Testis (tissue), 3 donors: Measurements from ENCODE around the gene TMEM114. TPM values are rescaled to one million over a fixed set of nuclear protein-coding genes. Genes with fewer than 3 reads are reported as not detected.

Experiments
- DNase-seq: peaks from one replicate; pipeline ENCODE4 v3.0.0-alpha.2; 2019
- H3K27ac ChIP-seq, 2 donors: fragments of 200-600 bp; sonication (generic); one replicate each; pipeline ENCODE4 v1.5.1; 2019
- H3K27me3 ChIP-seq: fragments of 200-600 bp; sonication (generic); one replicate; pipeline ENCODE4 v1.5.1; 2019
- H3K36me3 ChIP-seq: fragments of 200-600 bp; sonication (generic); one replicate; pipeline ENCODE4 v1.5.1; 2017; ENCODE audit warnings: low read depth; ENCODE audit errors: missing control alignments
- H3K4me1 ChIP-seq: fragments of 200-600 bp; sonication (generic); one replicate; pipeline ENCODE4 v1.5.1; 2019
- H3K4me3 ChIP-seq, 2 donors: fragments of 200-600 bp; sonication (generic); one replicate each; pipeline ENCODE4 v1.5.1; 2017 to 2019
- H3K9me3 ChIP-seq: fragments of 200-600 bp; sonication (generic); one replicate; pipeline ENCODE4 v1.5.1; 2017
- CTCF ChIP-seq, 3 experiments: fragments of 450-650 bp in 2 of 3; fragments of 200-600 bp in 1 of 3; sonication (generic) in 1 of 3; IDR thresholded peaks; one replicate each; pipeline ENCODE4 v1.5.1; 2016 to 2019; ENCODE audit warnings: antibody characterized with exemption in 3 of 3, mild to moderate bottlenecking in 2 of 3, moderate library complexity in 1 of 3
- POLR2A ChIP-seq: fragments of 450-650 bp; IDR thresholded peaks from one replicate; pipeline ENCODE4 v1.6.1; 2017; ENCODE audit warnings: antibody characterized with exemption, mild to moderate bottlenecking, moderate library complexity
- WGBS, 2 donors: methylation state at CpG; one replicate each; pipeline ENCODE4 v1.1.5; 2018; 5-methylcytosine and 5-hydroxymethylcytosine counted together
- intact Hi-C: fragments of 100-400 bp; cut with DNase I; formaldehyde crosslinking; loops from one replicate; pipeline ENCODE4 v1.15.1; 2023; ENCODE audit warnings: low total_unique reads
- polyA plus RNA-seq: library from polyadenylated mRNA; stranded (reverse); fragments of 350-450 nt; fragmentation: Illumina TruSeq; extraction: RNeasy Lipid Tissue Mini Kit (QIAGEN cat#74804); gene quantifications from one replicate; pipeline ENCODE4 v1.2.3, GENCODE V29; 2014; ENCODE audit warnings: low read depth, low replicate concordance; ENCODE audit not compliant: insufficient read depth
- total RNA-seq, 2 donors: library from RNA; depleted of rRNA; stranded (reverse); fragments of >200 nt; gene quantifications; one replicate each; pipeline ENCODE4 v1.2.3, GENCODE V29; 2016

The TMEM114 gene
- total and polyA plus RNA-seq, 3 donors from 2014 or later = not detected

- TF ChIP-seq POLR2A (no peak), CTCF (IDR thresholded peaks at IDR 0.05) (no peak)
- WGBS, 2 donors = 73 to 74% methylated on average over 5 of the region's 5 CpGs
Measured at GRCh38 chr16:8544406-8544805, 45.9 kb downstream of the TMEM114 start.

GRCh38 chr16:8543258-8543657 is 47.1 kb downstream of the TMEM114 start:
- Histone ChIP-seq H3K4me3 (no peak overlapping the region), H3K36me3 (no peaks in the 10 kb centered on the region), H3K4me1 (no peaks in the 10 kb centered on the region), H3K9me3 (no peaks in the 10 kb centered on the region), H3K27me3 (no peaks in the 10 kb centered on the region), H3K27ac (no peak overlapping the region)
- intact Hi-C loops = no loop called here
- WGBS, 2 donors = 58 to 72% methylated on average over 3 of the region's 3 CpGs
- no peak for DNase-seq
- TF ChIP-seq CTCF (IDR thresholded peaks at IDR 0.05) (no peak), POLR2A (no peak)

More at GRCh38 chr16:8544406-8544805, 45.9 kb downstream of the TMEM114 start:
- DNase-seq = no peak
- Histone ChIP-seq H3K4me3 (no peak overlapping the region), H3K4me1 (no peaks in the 10 kb centered on the region), H3K9me3 (no peaks in the 10 kb centered on the region), H3K27me3 (no peaks in the 10 kb centered on the region), H3K27ac (no peak overlapping the region), H3K36me3 (no peaks in the 10 kb centered on the region)
- intact Hi-C loops = no loop called here

- Histone ChIP-seq H3K36me3 (no peaks in the 10 kb centered on the region), H3K4me3 (no peak overlapping the region), H3K27me3 (no peaks in the 10 kb centered on the region), H3K27ac (no peak overlapping the region), H3K9me3 (no peaks in the 10 kb centered on the region), H3K4me1 (no peaks in the 10 kb centered on the region)
- no peak for TF ChIP-seq CTCF (IDR thresholded peaks at IDR 0.05)
- TF ChIP-seq POLR2A = no peak
- DNase-seq = no peak
- intact Hi-C loops = no loop called here
- WGBS, 2 donors = 20 to 42% methylated on average over 2 of the region's 2 CpGs
Measured at GRCh38 chr16:8542393-8542792, 47.9 kb downstream of the TMEM114 start.

- H3K4me3 ChIP-seq = no peak overlapping the region
- H3K27ac ChIP-seq = no peak overlapping the region
- intact Hi-C loops = no loop called here
- no peaks in the 10 kb centered on the region for H3K4me1 ChIP-seq
- DNase-seq = no peak
- H3K36me3 ChIP-seq = no peaks in the 10 kb centered on the region
- H3K27me3 ChIP-seq = no peaks in the 10 kb centered on the region
- TF ChIP-seq CTCF (IDR thresholded peaks at IDR 0.05) (no peak), POLR2A (no peak)
- 76 to 79% methylated on average over 4 of the region's 4 CpGs for WGBS, 2 donors
- H3K9me3 ChIP-seq = no peaks in the 10 kb centered on the region
Measured at GRCh38 chr16:8541868-8542267, 48.4 kb downstream of the TMEM114 start.

GRCh38 chr16:8537691-8538342 is 52.5 kb downstream of the TMEM114 start:
- WGBS, 2 donors = 77 to 82% methylated on average over 6 of the region's 6 CpGs
- TF ChIP-seq CTCF (IDR thresholded peaks at IDR 0.05) (no peak), POLR2A (no peak)
- H3K4me1 ChIP-seq = no peaks in the 10 kb centered on the region
- no peak overlapping the region for H3K4me3 ChIP-seq
- DNase-seq = no peak
- H3K27ac ChIP-seq = no peak overlapping the region
- intact Hi-C loops = no loop called here
- H3K36me3 ChIP-seq = no peaks in the 10 kb centered on the region
- H3K9me3 ChIP-seq = no peaks in the 10 kb centered on the region
- H3K27me3 ChIP-seq = no peaks in the 10 kb centered on the region
